ENCODE measurements around the gene TAS2R4. TPM values are rescaled to one million over a fixed set of nuclear protein-coding genes. Genes with fewer than 3 reads are reported as not detected.
"Not testable (repeated sequence)": the region's sequence is repeated elsewhere in the genome, so short reads cannot be mapped to it uniquely, and the experiment has no call there.

Gene TAS2R4
- polyA plus RNA-seq, 1 donor (not counting 4 experiments of a cell fraction or from before 2014, with no cell fraction given), result 0.73 TPM

GRCh38 chr7:141744131-141744530, 32.3 kb upstream of the TAS2R4 start:
- DNase-seq (ENCODE audit: low read depth, low spot score) (no peak), FAIRE-seq (no peak)
- H3K79me2 ChIP-seq (ENCODE audit: control insufficient read depth, insufficient read depth, low read length), result peaks cover 30% of the 10 kb centered on the region
- dilution Hi-C loops (cut with MboI; ENCODE audit: extremely low pct_ligation_motif_present, low sequenced_read_pairs), result no loop called here
- H4K20me1 ChIP-seq (ENCODE audit: control insufficient read depth, extremely low read depth, insufficient read depth, low read length), result no peaks in the 10 kb centered on the region
- H2AFZ ChIP-seq (ENCODE audit: control insufficient read depth, low read length), result no peak overlapping the region
- no peaks in the 10 kb centered on the region for H3K9me3 ChIP-seq (ENCODE audit: control insufficient read depth, low read depth, low read length)
- H3K4me1 ChIP-seq (ENCODE audit: control insufficient read depth, extremely low read depth, insufficient read depth, low read length), result peaks cover 10% of the 10 kb centered on the region
- no peak overlapping the region for H3K27ac ChIP-seq (ENCODE audit: control insufficient read depth, insufficient read depth, low read length)
- H3K27me3 ChIP-seq (ENCODE audit: control insufficient read depth, extremely low read depth, insufficient read depth, low read length), result no peaks in the 10 kb centered on the region
- no peak overlapping the region for H3K9ac ChIP-seq (ENCODE audit: control insufficient read depth, extremely low read depth, insufficient read depth, low read length)
- no peak for TF ChIP-seq EZH2 (IDR thresholded peaks at IDR 0.05; ENCODE audit: low read length)
- no peak for TF ChIP-seq CTCF (optimal IDR thresholded peaks at IDR 0.05 in 1 of 3, IDR thresholded peaks at IDR 0.05 in 1 of 3, conservative IDR thresholded peaks at IDR 0.05 in 1 of 3; ENCODE audit: extremely low read depth in 1 of 3, insufficient read depth in 2 of 3, low read length in 3 of 3)
- no peak overlapping the region for H3K4me2 ChIP-seq (ENCODE audit: control insufficient read depth, extremely low read depth, insufficient read depth, low read depth, low read length)
- peaks cover 20 to 26% of the 10 kb centered on the region in 2 experiments for H3K36me3 ChIP-seq (ENCODE audit: control insufficient read depth in 2 of 2, extremely low read depth in 1 of 2, insufficient read depth in 2 of 2, low read length in 2 of 2)
- no peaks in the 10 kb centered on the region for H3K9me1 ChIP-seq (ENCODE audit: control insufficient read depth, extremely low read depth, insufficient read depth, low read length)
- H3K4me3 ChIP-seq (ENCODE audit: control insufficient read depth in 2 of 3, extremely low read depth in 1 of 3, insufficient read depth in 2 of 3, low read depth in 1 of 3, low read length in 3 of 3), result no peak overlapping the region

DNA sequence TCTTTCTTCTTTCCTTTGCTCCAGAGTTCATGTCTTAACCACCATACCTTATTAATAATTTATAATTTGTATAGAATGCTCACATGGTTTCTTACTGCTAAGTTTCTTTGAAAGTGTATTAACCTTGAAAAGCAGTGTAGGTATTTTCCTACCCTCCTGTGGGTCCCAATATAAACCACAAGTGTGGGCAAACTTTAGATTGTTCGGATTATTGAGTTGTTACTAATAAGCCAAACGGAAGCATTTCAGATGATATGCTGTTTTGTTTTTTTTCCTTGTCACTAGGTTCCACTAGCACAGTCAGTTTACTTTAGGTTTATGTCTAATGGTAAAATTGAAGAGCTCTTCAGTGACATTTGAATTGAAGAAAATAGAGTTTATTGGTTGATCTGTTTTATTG, 28.1 kb upstream of the TAS2R4 start:
- H3K9me3 ChIP-seq (ENCODE audit: control insufficient read depth, low read depth, low read length), result peaks cover 4% of the 10 kb centered on the region
- H3K4me3 ChIP-seq (ENCODE audit: control insufficient read depth in 2 of 3, extremely low read depth in 1 of 3, insufficient read depth in 2 of 3, low read depth in 1 of 3, low read length in 3 of 3), result no peak overlapping the region
- no peaks in the 10 kb centered on the region for H3K4me1 ChIP-seq (ENCODE audit: control insufficient read depth, extremely low read depth, insufficient read depth, low read length)
- DNase-seq (ENCODE audit: low read depth, low spot score) (no peak), FAIRE-seq (no peak)
- dilution Hi-C loops (cut with MboI; ENCODE audit: extremely low pct_ligation_motif_present, low sequenced_read_pairs), result no loop called here
- no peak overlapping the region for H3K9ac ChIP-seq (ENCODE audit: control insufficient read depth, extremely low read depth, insufficient read depth, low read length)
- H2AFZ ChIP-seq (ENCODE audit: control insufficient read depth, low read length), result no peak overlapping the region
- H3K36me3 ChIP-seq (ENCODE audit: control insufficient read depth in 2 of 2, extremely low read depth in 1 of 2, insufficient read depth in 2 of 2, low read length in 2 of 2), result peaks cover 27 to 35% of the 10 kb centered on the region in 2 experiments
- no peaks in the 10 kb centered on the region for H3K79me2 ChIP-seq (ENCODE audit: control insufficient read depth, insufficient read depth, low read length)
- H3K9me1 ChIP-seq (ENCODE audit: control insufficient read depth, extremely low read depth, insufficient read depth, low read length), result no peaks in the 10 kb centered on the region
- no peaks in the 10 kb centered on the region for H3K27me3 ChIP-seq (ENCODE audit: control insufficient read depth, extremely low read depth, insufficient read depth, low read length)
- H3K27ac ChIP-seq (ENCODE audit: control insufficient read depth, insufficient read depth, low read length), result no peak overlapping the region
- no peaks in the 10 kb centered on the region for H4K20me1 ChIP-seq (ENCODE audit: control insufficient read depth, extremely low read depth, insufficient read depth, low read length)
- TF ChIP-seq CTCF (optimal IDR thresholded peaks at IDR 0.05 in 1 of 3, IDR thresholded peaks at IDR 0.05 in 1 of 3, conservative IDR thresholded peaks at IDR 0.05 in 1 of 3; ENCODE audit: extremely low read depth in 1 of 3, insufficient read depth in 2 of 3, low read length in 3 of 3), result no peak
- TF ChIP-seq EZH2 (IDR thresholded peaks at IDR 0.05; ENCODE audit: low read length), result no peak
- H3K4me2 ChIP-seq (ENCODE audit: control insufficient read depth, extremely low read depth, insufficient read depth, low read depth, low read length), result no peak overlapping the region

- H3K9ac ChIP-seq (ENCODE audit: control insufficient read depth, extremely low read depth, insufficient read depth, low read length); H3K9me3 ChIP-seq (ENCODE audit: control insufficient read depth, low read depth, low read length); DNase-seq (ENCODE audit: low read depth, low spot score); H4K20me1 ChIP-seq (ENCODE audit: control insufficient read depth, extremely low read depth, insufficient read depth, low read length); dilution Hi-C loops (cut with MboI; ENCODE audit: extremely low pct_ligation_motif_present, low sequenced_read_pairs); H3K9me1 ChIP-seq (ENCODE audit: control insufficient read depth, extremely low read depth, insufficient read depth, low read length); H3K27ac ChIP-seq (ENCODE audit: control insufficient read depth, insufficient read depth, low read length); H3K4me1 ChIP-seq (ENCODE audit: control insufficient read depth, extremely low read depth, insufficient read depth, low read length); H3K4me3 ChIP-seq (ENCODE audit: control insufficient read depth in 2 of 3, extremely low read depth in 1 of 3, insufficient read depth in 2 of 3, low read depth in 1 of 3, low read length in 3 of 3); FAIRE-seq; H3K4me2 ChIP-seq (ENCODE audit: control insufficient read depth, extremely low read depth, insufficient read depth, low read depth, low read length); H3K27me3 ChIP-seq (ENCODE audit: control insufficient read depth, extremely low read depth, insufficient read depth, low read length); H3K79me2 ChIP-seq (ENCODE audit: control insufficient read depth, insufficient read depth, low read length); H2AFZ ChIP-seq (ENCODE audit: control insufficient read depth, low read length): not testable (repeated sequence)
- H3K36me3 ChIP-seq (ENCODE audit: control insufficient read depth in 2 of 2, extremely low read depth in 1 of 2, insufficient read depth in 2 of 2, low read length in 2 of 2), result peaks cover 20 to 34% of the 10 kb centered on the region in 2 experiments
Measured at GRCh38 chr7:141751904-141752303, 24.6 kb upstream of the TAS2R4 start.

Measured in keratinocyte (primary cell).